K562 (cell line): Measurements from ENCODE around the gene FAM43B. TPM values are rescaled to one million over a fixed set of nuclear protein-coding genes. Genes with fewer than 3 reads are reported as not detected.
A peak's percentile ranks its signal among the peaks of the same experiment; 100 is the strongest.

ENCODE experiments used
- BDP1 ChIP-seq: IDR thresholded peaks from 3 replicates; pipeline ENCODE4 v1.6.1; 2011; ENCODE audit not compliant: insufficient read length, insufficient read depth
- CREM ChIP-seq: IDR thresholded peaks from 2 replicates; pipeline ENCODE4 v1.6.1; 2014; ENCODE audit warnings: antibody characterized with exemption, low read depth
- ESRRB ChIP-seq: fragments of 250-450 bp; sonication (Bioruptor Pico); IDR thresholded peaks from 2 replicates; pipeline ENCODE4 v1.5.0; 2020; ENCODE audit warnings: mild to moderate bottlenecking, moderate library complexity, borderline replicate concordance
- HIVEP1 ChIP-seq: fragments of 250-450 bp; sonication (Bioruptor Pico); IDR thresholded peaks from 2 replicates; pipeline ENCODE4 v1.4.0; 2020; ENCODE audit warnings: mild to moderate bottlenecking
- KLF10 ChIP-seq: fragments of 250-450 bp; sonication (Bioruptor Pico); IDR thresholded peaks from 2 replicates; pipeline ENCODE4 v1.6.1; 2021; ENCODE audit warnings: matching md5 sums
- MBD1 ChIP-seq: fragments of 250-450 bp; sonication (Bioruptor Pico); IDR thresholded peaks from 2 replicates; pipeline ENCODE4 v1.8.0; 2022; ENCODE audit warnings: inconsistent platforms
- SNAPC5 ChIP-seq: fragments of 250-450 bp; sonication (Bioruptor Pico); IDR thresholded peaks from 2 replicates; pipeline ENCODE4 v1.8.0; 2021; ENCODE audit warnings: moderate library complexity, mild to moderate bottlenecking, inconsistent platforms
- SRSF3 ChIP-seq: fragments of 200-400 bp; formaldehyde crosslinking; IDR thresholded peaks from 2 replicates; pipeline ENCODE4 v1.6.1; 2016; ENCODE audit warnings: mild to moderate bottlenecking, low read length, moderate library complexity; ENCODE audit not compliant: insufficient read depth
- TARDBP ChIP-seq: fragments of 450-650 bp; IDR thresholded peaks from 2 replicates; pipeline ENCODE4 v1.6.1; 2016
- XRCC3 ChIP-seq: fragments of 450-650 bp; IDR thresholded peaks from 2 replicates; pipeline ENCODE4 v1.6.1; 2017; ENCODE audit warnings: mild to moderate bottlenecking, moderate library complexity
- ZKSCAN1 ChIP-seq: fragments of 150-350 bp; IDR thresholded peaks from 2 replicates; pipeline ENCODE4 v1.6.1; 2016; ENCODE audit warnings: low read depth, low read length
- ZKSCAN8 ChIP-seq: fragments of 200-800 bp; sonication (Bioruptor generic); IDR thresholded peaks from 2 replicates; pipeline ENCODE4 v1.6.1; 2016; ENCODE audit warnings: missing genetic modification characterization, missing compliant biosample characterization
- polyA plus RNA-seq, 8 experiments: library from polyadenylated mRNA; depleted of rRNA in 4 of 8; stranded (reverse) in 5 of 8; unstranded in 3 of 8; fragments of >200 nt; fragmentation: Nextera tagmentation in 2 of 8; fragmentation: Illumina TruSeq in 1 of 8; extraction: Ambion mirVana in 2 of 8; extraction: Trizol in 1 of 8; gene quantifications; 2 replicates each; pipeline versions ENCODE4 v1.2.1 to v1.2.3, GENCODE V29; 2011 to 2014; ENCODE audit warnings: inconsistent platforms in 1 of 8, missing spikeins in 1 of 8
- total RNA-seq, 7 experiments: library from RNA; depleted of rRNA in 6 of 7; stranded (reverse); fragments of >200 nt in 6 of 7; fragmentation: Illumina TruSeq in 2 of 7; extraction: Trizol in 2 of 7; gene quantifications; 2 replicates each; pipeline versions ENCODE4 v1.2.1 to v1.2.3, GENCODE V29; 2011 to 2021; ENCODE audit warnings: low replicate concordance in 1 of 7
- TF ChIP-seq, protein P1 (sequence below): fragments of 250-450 bp; sonication (Bioruptor Pico); IDR thresholded peaks from 2 replicates; pipeline ENCODE4 v1.5.0; 2021; ENCODE audit warnings: mild to moderate bottlenecking, borderline replicate concordance
- TF ChIP-seq, protein P2 (sequence below): fragments of 450-650 bp; IDR thresholded peaks from 2 replicates; pipeline ENCODE4 v1.6.1; 2016; ENCODE audit warnings: mild to moderate bottlenecking, moderate library complexity

The FAM43B gene
- total and polyA plus RNA-seq, 9 of the 15 experiments (the other 6 are each of a cell fraction or from before 2014, with no cell fraction given): not detected

DNA sequence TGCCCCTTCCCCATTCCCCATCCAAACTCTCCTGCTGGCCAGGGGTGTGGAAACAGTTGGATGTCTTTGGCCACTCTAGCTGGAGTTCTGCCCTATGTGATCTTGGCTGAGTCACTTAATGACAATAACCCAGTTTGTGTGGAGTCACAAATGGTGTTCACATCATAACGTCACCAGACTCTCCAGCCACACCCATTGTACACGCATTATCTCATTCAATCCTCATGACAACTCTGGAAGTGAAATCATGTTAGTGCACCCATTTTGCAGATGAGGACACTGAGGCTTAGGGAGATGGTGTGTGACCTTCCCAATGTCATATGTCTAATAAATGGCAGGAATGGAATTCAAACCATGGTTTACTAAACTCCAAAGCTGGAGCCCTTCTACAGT is 35.3 kb downstream of the FAM43B start (continued):
- TF ChIP-seq, protein P1, sequence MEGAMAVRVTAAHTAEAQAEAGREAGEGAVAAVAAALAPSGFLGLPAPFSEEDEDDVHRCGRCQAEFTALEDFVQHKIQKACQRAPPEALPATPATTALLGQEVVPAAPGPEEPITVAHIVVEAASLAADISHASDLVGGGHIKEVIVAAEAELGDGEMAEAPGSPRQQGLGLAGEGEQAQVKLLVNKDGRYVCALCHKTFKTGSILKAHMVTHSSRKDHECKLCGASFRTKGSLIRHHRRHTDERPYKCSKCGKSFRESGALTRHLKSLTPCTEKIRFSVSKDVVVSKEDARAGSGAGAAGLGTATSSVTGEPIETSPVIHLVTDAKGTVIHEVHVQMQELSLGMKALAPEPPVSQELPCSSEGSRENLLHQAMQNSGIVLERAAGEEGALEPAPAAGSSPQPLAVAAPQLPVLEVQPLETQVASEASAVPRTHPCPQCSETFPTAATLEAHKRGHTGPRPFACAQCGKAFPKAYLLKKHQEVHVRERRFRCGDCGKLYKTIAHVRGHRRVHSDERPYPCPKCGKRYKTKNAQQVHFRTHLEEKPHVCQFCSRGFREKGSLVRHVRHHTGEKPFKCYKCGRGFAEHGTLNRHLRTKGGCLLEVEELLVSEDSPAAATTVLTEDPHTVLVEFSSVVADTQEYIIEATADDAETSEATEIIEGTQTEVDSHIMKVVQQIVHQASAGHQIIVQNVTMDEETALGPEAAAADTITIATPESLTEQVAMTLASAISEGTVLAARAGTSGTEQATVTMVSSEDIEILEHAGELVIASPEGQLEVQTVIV (CRISPR knock-in tag): no peak
- TF ChIP-seq ESRRB: no peak
- no peak for TF ChIP-seq ZKSCAN8
- TF ChIP-seq HIVEP1 (CRISPR knock-in tag): no peak
- no peak for TF ChIP-seq MBD1 (CRISPR knock-in tag)
- no peak for TF ChIP-seq BDP1
- no peak for TF ChIP-seq ZKSCAN1
- TF ChIP-seq, protein P2, sequence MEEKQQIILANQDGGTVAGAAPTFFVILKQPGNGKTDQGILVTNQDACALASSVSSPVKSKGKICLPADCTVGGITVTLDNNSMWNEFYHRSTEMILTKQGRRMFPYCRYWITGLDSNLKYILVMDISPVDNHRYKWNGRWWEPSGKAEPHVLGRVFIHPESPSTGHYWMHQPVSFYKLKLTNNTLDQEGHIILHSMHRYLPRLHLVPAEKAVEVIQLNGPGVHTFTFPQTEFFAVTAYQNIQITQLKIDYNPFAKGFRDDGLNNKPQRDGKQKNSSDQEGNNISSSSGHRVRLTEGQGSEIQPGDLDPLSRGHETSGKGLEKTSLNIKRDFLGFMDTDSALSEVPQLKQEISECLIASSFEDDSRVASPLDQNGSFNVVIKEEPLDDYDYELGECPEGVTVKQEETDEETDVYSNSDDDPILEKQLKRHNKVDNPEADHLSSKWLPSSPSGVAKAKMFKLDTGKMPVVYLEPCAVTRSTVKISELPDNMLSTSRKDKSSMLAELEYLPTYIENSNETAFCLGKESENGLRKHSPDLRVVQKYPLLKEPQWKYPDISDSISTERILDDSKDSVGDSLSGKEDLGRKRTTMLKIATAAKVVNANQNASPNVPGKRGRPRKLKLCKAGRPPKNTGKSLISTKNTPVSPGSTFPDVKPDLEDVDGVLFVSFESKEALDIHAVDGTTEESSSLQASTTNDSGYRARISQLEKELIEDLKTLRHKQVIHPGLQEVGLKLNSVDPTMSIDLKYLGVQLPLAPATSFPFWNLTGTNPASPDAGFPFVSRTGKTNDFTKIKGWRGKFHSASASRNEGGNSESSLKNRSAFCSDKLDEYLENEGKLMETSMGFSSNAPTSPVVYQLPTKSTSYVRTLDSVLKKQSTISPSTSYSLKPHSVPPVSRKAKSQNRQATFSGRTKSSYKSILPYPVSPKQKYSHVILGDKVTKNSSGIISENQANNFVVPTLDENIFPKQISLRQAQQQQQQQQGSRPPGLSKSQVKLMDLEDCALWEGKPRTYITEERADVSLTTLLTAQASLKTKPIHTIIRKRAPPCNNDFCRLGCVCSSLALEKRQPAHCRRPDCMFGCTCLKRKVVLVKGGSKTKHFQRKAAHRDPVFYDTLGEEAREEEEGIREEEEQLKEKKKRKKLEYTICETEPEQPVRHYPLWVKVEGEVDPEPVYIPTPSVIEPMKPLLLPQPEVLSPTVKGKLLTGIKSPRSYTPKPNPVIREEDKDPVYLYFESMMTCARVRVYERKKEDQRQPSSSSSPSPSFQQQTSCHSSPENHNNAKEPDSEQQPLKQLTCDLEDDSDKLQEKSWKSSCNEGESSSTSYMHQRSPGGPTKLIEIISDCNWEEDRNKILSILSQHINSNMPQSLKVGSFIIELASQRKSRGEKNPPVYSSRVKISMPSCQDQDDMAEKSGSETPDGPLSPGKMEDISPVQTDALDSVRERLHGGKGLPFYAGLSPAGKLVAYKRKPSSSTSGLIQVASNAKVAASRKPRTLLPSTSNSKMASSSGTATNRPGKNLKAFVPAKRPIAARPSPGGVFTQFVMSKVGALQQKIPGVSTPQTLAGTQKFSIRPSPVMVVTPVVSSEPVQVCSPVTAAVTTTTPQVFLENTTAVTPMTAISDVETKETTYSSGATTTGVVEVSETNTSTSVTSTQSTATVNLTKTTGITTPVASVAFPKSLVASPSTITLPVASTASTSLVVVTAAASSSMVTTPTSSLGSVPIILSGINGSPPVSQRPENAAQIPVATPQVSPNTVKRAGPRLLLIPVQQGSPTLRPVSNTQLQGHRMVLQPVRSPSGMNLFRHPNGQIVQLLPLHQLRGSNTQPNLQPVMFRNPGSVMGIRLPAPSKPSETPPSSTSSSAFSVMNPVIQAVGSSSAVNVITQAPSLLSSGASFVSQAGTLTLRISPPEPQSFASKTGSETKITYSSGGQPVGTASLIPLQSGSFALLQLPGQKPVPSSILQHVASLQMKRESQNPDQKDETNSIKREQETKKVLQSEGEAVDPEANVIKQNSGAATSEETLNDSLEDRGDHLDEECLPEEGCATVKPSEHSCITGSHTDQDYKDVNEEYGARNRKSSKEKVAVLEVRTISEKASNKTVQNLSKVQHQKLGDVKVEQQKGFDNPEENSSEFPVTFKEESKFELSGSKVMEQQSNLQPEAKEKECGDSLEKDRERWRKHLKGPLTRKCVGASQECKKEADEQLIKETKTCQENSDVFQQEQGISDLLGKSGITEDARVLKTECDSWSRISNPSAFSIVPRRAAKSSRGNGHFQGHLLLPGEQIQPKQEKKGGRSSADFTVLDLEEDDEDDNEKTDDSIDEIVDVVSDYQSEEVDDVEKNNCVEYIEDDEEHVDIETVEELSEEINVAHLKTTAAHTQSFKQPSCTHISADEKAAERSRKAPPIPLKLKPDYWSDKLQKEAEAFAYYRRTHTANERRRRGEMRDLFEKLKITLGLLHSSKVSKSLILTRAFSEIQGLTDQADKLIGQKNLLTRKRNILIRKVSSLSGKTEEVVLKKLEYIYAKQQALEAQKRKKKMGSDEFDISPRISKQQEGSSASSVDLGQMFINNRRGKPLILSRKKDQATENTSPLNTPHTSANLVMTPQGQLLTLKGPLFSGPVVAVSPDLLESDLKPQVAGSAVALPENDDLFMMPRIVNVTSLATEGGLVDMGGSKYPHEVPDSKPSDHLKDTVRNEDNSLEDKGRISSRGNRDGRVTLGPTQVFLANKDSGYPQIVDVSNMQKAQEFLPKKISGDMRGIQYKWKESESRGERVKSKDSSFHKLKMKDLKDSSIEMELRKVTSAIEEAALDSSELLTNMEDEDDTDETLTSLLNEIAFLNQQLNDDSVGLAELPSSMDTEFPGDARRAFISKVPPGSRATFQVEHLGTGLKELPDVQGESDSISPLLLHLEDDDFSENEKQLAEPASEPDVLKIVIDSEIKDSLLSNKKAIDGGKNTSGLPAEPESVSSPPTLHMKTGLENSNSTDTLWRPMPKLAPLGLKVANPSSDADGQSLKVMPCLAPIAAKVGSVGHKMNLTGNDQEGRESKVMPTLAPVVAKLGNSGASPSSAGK: no peak
- no peak for TF ChIP-seq SNAPC5 (CRISPR knock-in tag)
- no peak for TF ChIP-seq KLF10 (CRISPR knock-in tag)
- no peak for TF ChIP-seq XRCC3
- TF ChIP-seq CREM: peak; percentile 69
- TF ChIP-seq TARDBP: no peak
- no peak for TF ChIP-seq SRSF3
